IPS DF 19.7 (cell line): ENCODE results near the gene NRXN3.

ENCODE experiments used
- DNase-seq: peaks from one replicate; pipeline ENCODE4 v3.0.0-alpha.2; 2013; ENCODE audit warnings: low read depth, low spot score

The NRXN3 gene

GRCh38 chr14:79663453-79663852 lies 1493.3 kb downstream of the NRXN3 start:
- no peak for DNase-seq

DNA sequence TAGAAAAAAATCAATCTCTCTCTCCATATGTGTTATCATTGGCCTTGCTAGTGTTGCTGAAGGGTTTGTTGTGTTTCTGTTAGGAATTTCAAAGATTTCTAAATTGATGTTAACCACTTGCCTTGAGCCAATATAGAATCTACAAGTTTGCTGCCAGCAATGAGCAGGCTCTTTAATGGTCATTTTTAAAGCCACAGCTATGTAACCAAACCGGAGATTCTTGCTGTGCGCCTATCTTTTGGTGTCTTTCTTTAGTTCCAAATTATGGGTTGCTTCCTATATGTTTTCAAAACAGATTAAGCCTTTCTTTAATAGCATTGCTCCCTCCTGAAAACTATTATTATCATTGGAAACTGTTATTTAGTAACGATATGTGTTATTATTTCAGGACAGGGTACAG lies 1495.4 kb downstream of the NRXN3 start:
- DNase-seq = no peak

DNA sequence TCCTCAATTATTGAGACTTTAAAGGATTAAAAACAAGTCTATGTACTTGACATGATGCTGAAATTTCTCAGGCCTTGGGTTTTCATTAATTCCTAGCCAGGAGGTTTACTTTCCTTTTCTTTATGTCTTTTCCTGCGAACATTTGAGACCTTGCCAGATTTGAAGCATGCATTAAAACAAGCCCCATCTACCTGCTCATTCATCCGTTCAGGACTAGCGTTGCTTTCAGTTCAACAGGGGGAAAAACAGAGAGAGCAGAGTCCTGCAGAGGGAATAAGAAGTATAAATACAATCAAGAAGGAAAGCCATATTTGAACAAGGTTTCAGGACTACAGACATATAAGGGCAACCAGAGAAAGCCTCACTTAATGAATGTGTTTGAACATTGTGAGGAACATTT lies 1498.8 kb downstream of the NRXN3 start:
- no peak for DNase-seq

GRCh38 chr14:79670811-79671210 lies 1500.6 kb downstream of the NRXN3 start:
- no peak for DNase-seq

- DNase-seq = no peak
These were observed 1509.9 kb downstream of the NRXN3 start for GRCh38 chr14:79680087-79680486.

GRCh38 chr14:79686196-79686595 lies 1516.0 kb downstream of the NRXN3 start:
- DNase-seq = no peak

DNA sequence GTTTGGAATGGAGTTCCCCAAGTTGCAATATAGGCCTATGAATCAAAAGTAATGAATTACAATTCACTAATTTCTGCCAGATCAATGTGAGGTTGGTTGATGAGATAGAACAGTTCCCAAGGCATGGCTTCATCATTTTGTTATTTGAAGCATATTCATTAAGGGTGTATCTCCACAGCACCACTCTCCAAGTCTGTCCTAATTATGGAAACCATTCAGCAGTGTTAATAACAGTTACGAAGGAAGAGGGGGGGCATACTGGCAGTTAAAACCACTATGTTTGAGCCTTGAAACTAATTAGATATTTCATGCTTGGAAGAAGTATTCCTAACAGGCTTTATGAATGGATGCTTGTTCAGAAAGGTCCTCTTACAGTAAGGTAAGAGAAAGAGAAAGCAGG lies 1520.8 kb downstream of the NRXN3 start:
- no peak for DNase-seq

GRCh38 chr14:79693935-79694334 lies 1523.8 kb downstream of the NRXN3 start:
- no peak for DNase-seq

DNA sequence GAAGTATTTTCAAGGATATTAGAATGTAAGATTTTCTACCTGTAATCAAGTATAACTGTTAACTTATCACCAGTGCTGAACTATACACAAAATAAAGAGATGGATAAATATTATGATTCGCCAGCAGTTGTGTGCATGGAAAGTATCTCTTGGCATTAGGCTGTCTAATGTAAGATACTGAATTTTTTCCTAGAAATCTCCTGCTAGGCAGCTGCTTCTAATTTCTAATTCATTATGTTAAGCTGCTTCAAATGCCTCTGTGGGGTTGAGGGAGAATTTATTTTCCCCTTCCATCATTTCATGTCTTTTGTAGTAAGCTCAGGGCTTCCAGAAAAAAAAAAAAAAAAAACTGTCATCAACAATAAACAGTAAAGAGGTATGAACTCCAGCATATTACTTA lies 1525.1 kb downstream of the NRXN3 start:
- no peak for DNase-seq

DNA sequence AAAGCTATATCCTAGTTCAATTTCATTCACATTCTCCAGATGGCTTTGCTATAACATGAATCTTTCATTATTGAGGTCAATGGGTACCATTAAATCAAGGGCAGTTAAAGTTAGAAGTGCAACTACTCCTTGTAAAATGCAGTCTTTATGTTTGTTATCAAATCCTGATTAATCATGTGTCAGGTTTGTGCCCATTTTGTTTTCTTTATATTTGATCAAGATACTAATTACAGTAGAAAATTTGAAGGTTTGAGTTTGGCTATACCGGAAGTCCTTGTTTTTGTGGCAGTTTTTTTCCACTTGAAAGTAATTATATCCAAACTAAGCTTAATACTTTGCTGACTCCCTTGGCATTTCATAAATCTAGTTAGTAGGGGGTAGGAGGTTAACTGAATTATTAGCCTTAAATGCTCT lies 1528.1 kb downstream of the NRXN3 start:
- no peak for DNase-seq

- DNase-seq = no peak
These were observed 1529.0 kb downstream of the NRXN3 start for GRCh38 chr14:79699206-79699605.

DNA sequence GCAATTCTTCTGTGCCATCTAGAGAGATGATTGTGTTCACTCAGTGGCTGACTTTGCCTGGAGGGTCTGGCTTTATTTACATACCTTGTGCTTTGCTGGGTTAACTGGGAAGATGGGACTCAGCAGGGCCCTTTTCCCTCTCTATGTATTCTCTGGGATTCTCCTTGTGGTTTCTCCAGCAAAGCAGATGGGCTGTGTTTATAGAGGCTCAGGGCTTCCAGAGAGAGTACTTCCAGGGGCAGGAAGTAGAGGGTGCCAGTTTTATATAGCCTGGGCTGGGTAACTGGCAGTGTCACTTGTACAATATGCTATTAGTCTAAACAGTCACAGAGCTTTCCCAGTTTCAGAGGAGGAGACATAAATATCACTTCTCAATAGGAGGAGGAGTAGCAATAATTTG lies 1531.2 kb downstream of the NRXN3 start:
- no peak for DNase-seq

- DNase-seq = no peak
These were observed 1532.0 kb downstream of the NRXN3 start for GRCh38 chr14:79702197-79702596.

GRCh38 chr14:79703209-79703608 lies 1533.0 kb downstream of the NRXN3 start:
- DNase-seq = no peak

DNA sequence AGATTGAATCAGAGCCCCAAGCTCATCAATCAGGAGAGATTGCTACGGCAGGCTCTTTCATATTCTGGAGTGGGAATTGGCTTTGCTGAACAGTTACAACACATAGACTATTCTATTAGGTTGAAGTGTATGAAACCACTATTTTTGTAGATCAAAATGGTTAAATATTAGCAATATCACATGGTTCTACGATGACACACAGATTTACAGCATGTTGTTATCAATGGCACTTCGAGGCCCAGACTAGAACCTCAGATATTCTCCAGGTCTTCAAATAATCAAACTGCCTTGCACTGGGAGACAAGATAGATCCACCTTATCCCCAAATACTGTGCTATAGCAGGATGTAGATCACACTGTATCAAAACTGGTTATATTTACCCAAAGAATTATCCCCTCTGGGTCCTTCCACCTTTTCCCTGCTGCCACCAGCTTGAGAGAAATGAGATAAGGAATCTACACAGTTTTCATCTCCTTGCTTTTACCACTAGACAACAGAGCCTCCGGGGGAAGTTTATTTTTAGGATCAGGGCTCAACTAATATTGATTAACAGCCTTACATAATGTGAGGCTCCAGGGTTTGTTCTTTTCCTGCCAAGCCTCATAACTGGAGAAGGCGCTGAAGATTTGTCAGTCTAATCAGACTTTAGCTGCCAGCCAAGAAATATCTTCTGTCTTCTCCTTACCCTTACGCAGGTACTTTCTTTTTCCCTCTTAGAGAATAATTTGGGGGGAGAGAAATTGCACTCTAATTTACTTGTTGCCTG lies 1534.1 kb downstream of the NRXN3 start:
- no peak for DNase-seq

DNA sequence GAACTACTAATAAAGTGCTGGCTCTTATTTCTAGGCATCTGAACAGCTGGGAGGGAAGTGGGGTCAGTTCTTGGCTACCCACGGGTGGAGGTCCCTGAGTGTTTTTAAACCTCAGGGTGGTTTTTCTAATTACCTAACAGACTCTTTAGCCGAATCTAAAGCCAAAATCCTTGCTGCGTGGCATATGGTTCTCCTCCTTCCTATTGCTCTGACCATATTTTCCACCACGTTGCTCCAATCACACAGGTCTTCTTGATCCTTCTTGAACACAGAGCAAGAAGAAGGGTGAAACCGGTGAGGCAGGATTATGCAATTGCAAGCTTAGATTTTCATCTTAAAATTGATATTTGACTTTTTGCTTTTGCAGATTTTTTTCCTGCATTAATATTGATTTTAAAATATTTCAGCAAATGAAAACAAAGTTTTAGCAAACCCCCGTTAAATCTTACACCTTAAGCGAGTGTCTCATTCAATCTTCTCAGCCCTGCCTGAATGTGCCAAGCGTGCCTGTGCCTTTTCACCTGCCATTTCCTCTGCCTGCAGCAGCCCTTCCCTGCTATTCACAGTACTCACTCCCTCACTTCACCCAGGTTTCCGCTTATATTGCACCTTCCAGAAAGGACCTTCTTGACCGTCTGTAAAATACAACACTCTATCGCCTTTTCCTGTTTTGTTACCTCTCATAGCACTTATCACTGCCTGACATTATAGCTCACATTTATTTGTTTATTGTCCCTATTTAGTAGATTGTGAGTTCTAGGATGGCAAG lies 1535.1 kb downstream of the NRXN3 start:
- no peak for DNase-seq

GRCh38 chr14:79706382-79706781 lies 1536.2 kb downstream of the NRXN3 start:
- DNase-seq = no peak

GRCh38 chr14:79708426-79709388 lies 1538.5 kb downstream of the NRXN3 start:
- no peak for DNase-seq

- DNase-seq = no peak
These were observed 1539.4 kb downstream of the NRXN3 start for GRCh38 chr14:79709573-79709972.

- no peak for DNase-seq
These were observed 1542.3 kb downstream of the NRXN3 start for GRCh38 chr14:79712302-79712950.

DNA sequence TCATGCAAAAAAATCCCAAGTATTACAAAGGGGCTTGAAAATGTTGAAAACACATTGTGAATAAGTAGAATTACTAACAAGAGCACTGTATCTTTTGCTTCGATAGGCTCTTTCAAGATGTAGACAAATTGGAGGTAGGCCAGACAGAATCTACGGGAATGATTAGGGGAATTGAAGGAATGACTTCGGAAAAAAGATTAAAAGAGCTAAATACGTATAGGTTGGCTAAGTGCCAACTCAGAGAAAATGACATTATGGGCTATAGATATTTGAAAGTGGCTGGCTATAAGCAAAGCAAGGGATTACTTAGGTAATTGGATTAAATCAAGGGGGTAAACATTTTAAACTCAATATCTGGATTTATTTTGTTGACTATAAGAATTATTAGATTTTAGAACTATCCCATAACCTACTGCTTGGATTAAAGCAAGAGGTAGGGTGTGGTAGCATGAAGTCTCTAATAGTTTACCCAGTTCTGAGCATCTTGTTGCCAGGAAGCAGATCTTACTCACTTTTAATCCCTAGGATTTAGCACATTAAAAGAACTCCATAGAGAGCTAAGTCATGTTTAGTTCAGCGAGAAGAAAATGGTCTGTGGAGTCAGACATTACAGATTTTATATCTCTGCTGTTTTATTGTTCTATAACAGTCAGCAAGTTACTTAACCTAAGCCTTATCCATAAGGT lies 1551.4 kb downstream of the NRXN3 start:
- DNase-seq = no peak
